CD4-positive, alpha-beta T cell (primary cell): ENCODE data around the gene TMEM140. TPM values are rescaled to one million over a fixed set of nuclear protein-coding genes. Genes with fewer than 3 reads are reported as not detected.

Experiments
- ATAC-seq: fragments of 200-7000 bp; cut with Tn5 transposase; one replicate; pipeline ENCODE4 v1.10.0; 2022; ENCODE audit warnings: mild to moderate bottlenecking; ENCODE audit not compliant: poor library complexity
- CTCF ChIA-PET: fragments of 350-600 bp; sonication (Branson Sonifier 250); formaldehyde crosslinking; loops from one replicate; lab custom pipeline; 2021; ENCODE audit warnings: antibody characterized with exemption, inconsistent platforms; lab: Charles Lee
- POLR2A ChIA-PET: fragments of 350-600 bp; sonication (Branson Sonifier 250); formaldehyde crosslinking; loops from one replicate; lab custom pipeline; 2021; ENCODE audit warnings: antibody characterized with exemption, inconsistent platforms; lab: Charles Lee
- DNase-seq, 14 experiments: peaks; one replicate each; pipeline ENCODE4 v3.0.0-alpha.2; 2013 to 2020; ENCODE audit warnings: mixed read lengths in 2 of 14
- H3K27ac ChIP-seq, 2 donors: one replicate each; pipeline versions ENCODE4 v1.5.1 to v1.7.0; 2013; ENCODE audit warnings: low read length in 2 of 2, low read depth in 1 of 2, mild to moderate bottlenecking in 1 of 2
- H3K27me3 ChIP-seq, 2 experiments: 1 replicate in 1 of 2; 2 replicates in 1 of 2; pipeline versions ENCODE4 v1.6.1 to v1.7.0; 2013; ENCODE audit warnings: low read length in 2 of 2, control low read depth in 1 of 2, mild to moderate bottlenecking in 1 of 2, moderate library complexity in 1 of 2; ENCODE audit not compliant: insufficient read depth in 2 of 2, control insufficient read depth in 1 of 2
- H3K36me3 ChIP-seq: one replicate; pipeline ENCODE4 v1.6.1; 2013; ENCODE audit warnings: low read length, control low read depth; ENCODE audit not compliant: insufficient read depth
- H3K4me1 ChIP-seq: one replicate; pipeline ENCODE4 v1.6.1; 2013; ENCODE audit warnings: low read length, control low read depth; ENCODE audit not compliant: insufficient read depth
- H3K4me3 ChIP-seq: one replicate; pipeline ENCODE4 v1.5.1; 2013; ENCODE audit warnings: mild to moderate bottlenecking, low read length, moderate library complexity
- H3K9me3 ChIP-seq, 2 experiments: 1 replicate in 1 of 2; 2 replicates in 1 of 2; pipeline versions ENCODE4 v1.6.1 to v1.7.0; 2013; ENCODE audit warnings: low read length in 2 of 2, mild to moderate bottlenecking in 2 of 2, control low read depth in 1 of 2, moderate library complexity in 1 of 2; ENCODE audit not compliant: control insufficient read depth in 1 of 2, insufficient read depth in 1 of 2
- H3K27ac Mint-ChIP-seq: one replicate; pipeline ENCODE4 v1.8.0; 2020; ENCODE audit warnings: mixed read lengths
- H3K27me3 Mint-ChIP-seq: one replicate; pipeline ENCODE4 v1.8.0; 2021; ENCODE audit warnings: mixed read lengths
- H3K36me3 Mint-ChIP-seq: one replicate; pipeline ENCODE4 v1.8.0; 2021; ENCODE audit warnings: low read depth, mixed read lengths
- H3K4me1 Mint-ChIP-seq: one replicate; pipeline ENCODE4 v1.8.0; 2021; ENCODE audit warnings: low read depth, mixed read lengths
- H3K4me3 Mint-ChIP-seq: one replicate; pipeline ENCODE4 v1.8.0; 2020; ENCODE audit warnings: mild to moderate bottlenecking, mixed read lengths
- H3K9me3 Mint-ChIP-seq: one replicate; pipeline ENCODE4 v1.8.0; 2020; ENCODE audit warnings: mixed read lengths
- intact Hi-C, 2 experiments: fragments of 100-400 bp; cut with DNase I in 1 of 2; cut with micrococcal nuclease in 1 of 2; formaldehyde crosslinking; loops; one replicate each; pipeline versions ENCODE4 v1.15.1 to v1.9.0; 2023 to 2025; cut with DNase I, micrococcal nuclease
- total RNA-seq, 174 experiments: library from RNA in 2 of 174; stranded (reverse) in 2 of 174; gene quantifications; one replicate each; pipeline ENCODE4 v1.2.3 and lab custom pipeline; 2021 to 2026
- TF ChIP-seq, protein P1 (sequence below): fragments of 200-600 bp; IDR thresholded peaks from one replicate; pipeline ENCODE4 v1.8.0; 2022; ENCODE audit warnings: antibody characterized with exemption, mild to moderate bottlenecking

The TMEM140 gene
- total RNA-seq, 2 experiments from 2014 or later: 27.7 to 32.2 TPM

GRCh38 chr7:135193615-135194081, 45.8 kb downstream of the TMEM140 start:
- H3K4me3 ChIP-seq: no peak overlapping the region
- no peaks in the 10 kb centered on the region for H3K4me1 ChIP-seq
- Mint-ChIP-seq H3K9me3 (no peaks in the 10 kb centered on the region), H3K4me1 (peaks cover 4% of the 10 kb centered on the region), H3K4me3 (no peak overlapping the region), H3K27ac (no peak overlapping the region), H3K27me3 (no peaks in the 10 kb centered on the region), H3K36me3 (peaks cover 98% of the 10 kb centered on the region)
- peaks cover 83% of the 10 kb centered on the region for H3K36me3 ChIP-seq
- no peak overlapping the region for H3K27ac ChIP-seq
- DNase-seq: no peak
- ATAC-seq: no peak
- POLR2A ChIA-PET: no interaction called here
- TF ChIP-seq, protein P1, sequence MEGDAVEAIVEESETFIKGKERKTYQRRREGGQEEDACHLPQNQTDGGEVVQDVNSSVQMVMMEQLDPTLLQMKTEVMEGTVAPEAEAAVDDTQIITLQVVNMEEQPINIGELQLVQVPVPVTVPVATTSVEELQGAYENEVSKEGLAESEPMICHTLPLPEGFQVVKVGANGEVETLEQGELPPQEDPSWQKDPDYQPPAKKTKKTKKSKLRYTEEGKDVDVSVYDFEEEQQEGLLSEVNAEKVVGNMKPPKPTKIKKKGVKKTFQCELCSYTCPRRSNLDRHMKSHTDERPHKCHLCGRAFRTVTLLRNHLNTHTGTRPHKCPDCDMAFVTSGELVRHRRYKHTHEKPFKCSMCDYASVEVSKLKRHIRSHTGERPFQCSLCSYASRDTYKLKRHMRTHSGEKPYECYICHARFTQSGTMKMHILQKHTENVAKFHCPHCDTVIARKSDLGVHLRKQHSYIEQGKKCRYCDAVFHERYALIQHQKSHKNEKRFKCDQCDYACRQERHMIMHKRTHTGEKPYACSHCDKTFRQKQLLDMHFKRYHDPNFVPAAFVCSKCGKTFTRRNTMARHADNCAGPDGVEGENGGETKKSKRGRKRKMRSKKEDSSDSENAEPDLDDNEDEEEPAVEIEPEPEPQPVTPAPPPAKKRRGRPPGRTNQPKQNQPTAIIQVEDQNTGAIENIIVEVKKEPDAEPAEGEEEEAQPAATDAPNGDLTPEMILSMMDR: no peak
- intact Hi-C loops: no loop called here
- H3K9me3 ChIP-seq: no peaks in the 10 kb centered on the region
- no peaks in the 10 kb centered on the region for H3K27me3 ChIP-seq
- CTCF ChIA-PET: no interaction called here

DNA sequence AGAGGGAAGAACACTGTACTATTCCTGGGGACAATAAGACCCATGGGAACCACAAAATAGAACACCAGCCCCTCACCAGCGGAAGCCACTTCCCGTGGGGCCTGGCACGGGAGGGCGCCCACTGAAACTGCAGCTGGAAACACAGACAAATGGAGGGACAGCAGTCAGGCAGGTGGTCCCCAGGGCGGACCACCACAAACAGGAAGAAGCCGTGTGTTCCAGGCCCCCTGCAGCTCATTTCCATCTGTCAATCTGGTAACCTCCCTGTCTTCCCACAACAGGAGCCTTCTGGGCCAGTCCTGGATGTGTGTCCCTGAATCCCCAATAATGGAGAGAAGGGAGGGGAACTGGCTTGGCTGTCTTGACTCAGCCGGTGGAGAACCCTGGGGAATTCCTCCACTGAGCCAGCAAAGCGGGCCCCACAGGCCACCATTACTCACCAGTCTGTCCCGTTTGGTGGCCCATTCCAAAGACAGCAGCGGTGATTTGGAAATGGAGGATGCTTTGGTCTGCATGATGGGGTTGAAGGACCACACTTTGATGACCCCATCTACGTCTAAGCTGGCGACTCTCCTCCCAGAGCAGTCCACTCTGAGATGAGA, 46.7 kb downstream of the TMEM140 start:
- peaks cover 98% of the 10 kb centered on the region for H3K36me3 Mint-ChIP-seq
- Histone ChIP-seq H3K4me3 (no peak overlapping the region), H3K27ac (no peak overlapping the region), H3K9me3 (no peaks in the 10 kb centered on the region), H3K4me1 (no peaks in the 10 kb centered on the region), H3K36me3 (peaks cover 80% of the 10 kb centered on the region), H3K27me3 (no peaks in the 10 kb centered on the region)
- no peak for DNase-seq
- intact Hi-C loops: no loop called here
- no peak overlapping the region for H3K27ac Mint-ChIP-seq
- ChIA-PET CTCF (no interaction called here), POLR2A (no interaction called here)
- H3K9me3 Mint-ChIP-seq: no peaks in the 10 kb centered on the region
- ATAC-seq: no peak
- H3K4me3 Mint-ChIP-seq: no peak overlapping the region
- TF ChIP-seq, protein P1: no peak
- no peaks in the 10 kb centered on the region for H3K27me3 Mint-ChIP-seq
- H3K4me1 Mint-ChIP-seq: peaks cover 4% of the 10 kb centered on the region

GRCh38 chr7:135195156-135195555, 47.3 kb downstream of the TMEM140 start:
- peaks cover 97% of the 10 kb centered on the region for H3K36me3 Mint-ChIP-seq
- no peaks in the 10 kb centered on the region for H3K27me3 ChIP-seq
- intact Hi-C loops: no loop called here
- H3K4me3 ChIP-seq: no peak overlapping the region
- TF ChIP-seq, protein P1: no peak
- ChIA-PET CTCF (no interaction called here), POLR2A (no interaction called here)
- no peak for ATAC-seq
- H3K27me3 Mint-ChIP-seq: no peaks in the 10 kb centered on the region
- H3K4me3 Mint-ChIP-seq: no peak overlapping the region
- no peaks in the 10 kb centered on the region for H3K4me1 ChIP-seq
- no peak overlapping the region for H3K27ac ChIP-seq
- no peak for DNase-seq
- no peaks in the 10 kb centered on the region for H3K9me3 ChIP-seq
- H3K27ac Mint-ChIP-seq: no peak overlapping the region
- peaks cover 80% of the 10 kb centered on the region for H3K36me3 ChIP-seq
- H3K9me3 Mint-ChIP-seq: no peaks in the 10 kb centered on the region
- H3K4me1 Mint-ChIP-seq: peaks cover 4% of the 10 kb centered on the region
